D341Med (cell line): Measurements from ENCODE around the gene DHX34.
"Not testable (repeated sequence)": the region's sequence is repeated elsewhere in the genome, so short reads cannot be mapped to it uniquely, and the experiment has no call there.

ENCODE experiments used
- DNase-seq: peaks from one replicate; pipeline ENCODE4 v3.0.0; 2012; ENCODE audit warnings: low spot score

Gene DHX34

GRCh38 chr19:47365455-47365854 is 16.3 kb downstream of the DHX34 start:
- not testable (repeated sequence) for DNase-seq

GRCh38 chr19:47370045-47370611 is 21.0 kb downstream of the DHX34 start:
- no peak for DNase-seq

GRCh38 chr19:47371261-47371660 is 22.1 kb downstream of the DHX34 start:
- DNase-seq = no peak

- DNase-seq = no peak
Measured at GRCh38 chr19:47372603-47373002, 23.5 kb downstream of the DHX34 start.

- no peak for DNase-seq
Measured at GRCh38 chr19:47373246-47374240, 24.4 kb downstream of the DHX34 start.

GRCh38 chr19:47374876-47375693 is 26.0 kb downstream of the DHX34 start:
- DNase-seq = no peak

GRCh38 chr19:47375694-47376588 is 26.8 kb downstream of the DHX34 start:
- peak; percentile 24 for DNase-seq

GRCh38 chr19:47376589-47377144 is 27.6 kb downstream of the DHX34 start:
- no peak for DNase-seq

- no peak for DNase-seq
Measured at GRCh38 chr19:47377208-47377701, 28.1 kb downstream of the DHX34 start.

GRCh38 chr19:47377801-47378200 is 28.7 kb downstream of the DHX34 start:
- DNase-seq = no peak

GRCh38 chr19:47378246-47378645 is 29.1 kb downstream of the DHX34 start:
- DNase-seq = no peak

- peak; percentile 75 for DNase-seq
Measured at GRCh38 chr19:47379381-47379938, 30.3 kb downstream of the DHX34 start.

- DNase-seq = no peak
Measured at GRCh38 chr19:47380559-47380958, 31.4 kb downstream of the DHX34 start.

GRCh38 chr19:47381121-47381520 is 32.0 kb downstream of the DHX34 start:
- no peak for DNase-seq

- DNase-seq = no peak
Measured at GRCh38 chr19:47381653-47382279, 32.7 kb downstream of the DHX34 start.

- not testable (repeated sequence) for DNase-seq
Measured at GRCh38 chr19:47383890-47384289, 34.8 kb downstream of the DHX34 start.

GRCh38 chr19:47384533-47384932 is 35.4 kb downstream of the DHX34 start:
- DNase-seq = not testable (repeated sequence)

- not testable (repeated sequence) for DNase-seq
Measured at GRCh38 chr19:47386582-47386981, 37.5 kb downstream of the DHX34 start.

- not testable (repeated sequence) for DNase-seq
Measured at GRCh38 chr19:47387623-47388022, 38.5 kb downstream of the DHX34 start.

GRCh38 chr19:47388721-47389120 is 39.6 kb downstream of the DHX34 start:
- DNase-seq = not testable (repeated sequence)
